ENCODE results near the gene C6orf136.

C6orf136 gene

GRCh38 chr6:30687659-30688431, 40.9 kb downstream of the C6orf136 start:
- DNase-seq = no peak

DNA sequence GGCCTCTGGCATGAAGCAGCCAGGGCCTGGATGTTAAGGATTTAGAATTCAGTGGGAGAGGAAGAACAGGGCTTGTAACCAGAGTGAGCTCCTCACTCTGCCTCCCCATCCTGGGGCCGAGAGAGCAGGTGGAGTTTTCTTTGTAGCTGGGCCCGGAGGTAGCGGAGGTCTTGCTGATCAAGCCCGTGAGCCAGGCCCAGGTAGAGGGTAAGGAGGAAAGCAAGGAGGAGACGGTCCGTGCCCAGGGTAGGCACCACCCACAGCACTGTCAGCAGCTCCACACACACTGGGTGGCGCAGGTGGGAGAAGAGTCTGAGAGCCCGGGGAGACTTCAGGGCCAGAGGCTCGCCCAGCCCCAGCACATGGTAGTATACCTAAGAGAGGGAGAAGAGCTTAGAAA, 41.6 kb downstream of the C6orf136 start:
- no peak for DNase-seq

GRCh38 chr6:30689022-30689865, 42.3 kb downstream of the C6orf136 start:
- DNase-seq = no peak

- DNase-seq = no peak
These were observed 43.1 kb downstream of the C6orf136 start for GRCh38 chr6:30689985-30690384.

- DNase-seq = peak; percentile 83
These were observed 43.7 kb downstream of the C6orf136 start, which contains the start of gene NRM for GRCh38 chr6:30690403-30691207. NRM (minus strand) TSS chr6:30690984; CDS start chr6:30690974, 10 bp downstream.

DNA sequence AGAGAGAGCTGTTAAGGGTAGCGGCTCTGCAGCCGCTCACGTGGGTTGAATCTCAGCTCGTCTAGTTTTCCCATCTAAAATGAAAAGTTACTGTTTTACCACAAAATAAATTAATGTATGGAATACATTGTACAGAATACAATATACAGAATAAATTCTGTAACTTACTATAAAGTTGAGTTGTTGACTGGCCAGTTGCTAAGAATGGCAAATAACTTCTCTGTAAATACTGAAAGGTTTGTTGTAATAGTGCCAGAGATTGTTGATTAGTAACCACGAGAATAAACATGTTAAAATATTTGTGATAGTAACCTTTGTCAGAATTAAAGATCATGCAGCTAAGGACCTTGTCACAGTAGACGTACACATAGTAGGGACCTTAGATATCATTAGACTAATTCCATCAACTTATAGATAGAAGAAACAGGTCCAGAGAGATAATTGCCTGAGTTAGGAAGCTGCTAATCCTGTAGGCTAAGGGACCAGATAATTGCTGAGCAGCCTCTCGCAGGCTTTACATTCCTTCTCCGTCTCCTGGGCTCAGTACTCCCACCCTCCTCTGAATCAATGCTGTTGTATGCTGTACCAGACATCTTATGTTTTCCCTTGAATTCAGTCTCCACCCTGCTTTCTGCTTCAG, 44.4 kb downstream of the C6orf136 start:
- no peak for DNase-seq

GRCh38 chr6:30696432-30696831, 49.5 kb downstream of the C6orf136 start:
- no peak for DNase-seq

- DNase-seq = no peak
These were observed 53.4 kb downstream of the C6orf136 start for GRCh38 chr6:30700340-30700739.

All from midbrain (tissue), 1 donor.